H9 (cell line): ENCODE results near the gene ASCL3. TPM values are rescaled to one million over a fixed set of nuclear protein-coding genes. Genes with fewer than 3 reads are reported as not detected.

Experiments used
- DNase-seq: peaks from one replicate; pipeline ENCODE4 v3.0.0-alpha.2; 2017
- H2AFZ ChIP-seq: one replicate; pipeline ENCODE4 v1.6.1; 2013; ENCODE audit warnings: mild to moderate bottlenecking, low read length, control low read depth, moderate library complexity
- H2AK5ac ChIP-seq: 2 replicates; pipeline ENCODE4 v1.6.1; 2013; ENCODE audit warnings: low read length, control low read depth, mixed read lengths; ENCODE audit not compliant: insufficient read length
- H2BK120ac ChIP-seq: one replicate; pipeline ENCODE4 v1.6.1; 2013; ENCODE audit warnings: low read depth, mild to moderate bottlenecking, low read length, control low read depth, inconsistent platforms; ENCODE audit not compliant: poor library complexity, severe bottlenecking
- H2BK12ac ChIP-seq: 2 replicates; pipeline ENCODE4 v1.6.1; 2013; ENCODE audit warnings: low read length, control low read depth, mixed read lengths, low read depth; ENCODE audit not compliant: insufficient read length
- H2BK15ac ChIP-seq: 2 replicates; pipeline ENCODE4 v1.6.1; 2013; ENCODE audit warnings: low read depth, low read length, control low read depth
- H2BK20ac ChIP-seq: one replicate; pipeline ENCODE4 v1.6.1; 2013; ENCODE audit warnings: low read depth, mild to moderate bottlenecking, low read length, control low read depth, inconsistent platforms; ENCODE audit not compliant: poor library complexity, severe bottlenecking
- H2BK5ac ChIP-seq: 2 replicates; pipeline ENCODE4 v1.6.1; 2013; ENCODE audit warnings: low read length, control low read depth, mixed read lengths; ENCODE audit not compliant: insufficient read length
- H3K14ac ChIP-seq: 2 replicates; pipeline ENCODE4 v1.6.1; 2013; ENCODE audit warnings: low read length, control low read depth; ENCODE audit not compliant: insufficient read depth
- H3K18ac ChIP-seq: 2 replicates; pipeline ENCODE4 v1.6.1; 2013; ENCODE audit warnings: low read depth, mild to moderate bottlenecking, mixed read lengths, low read length, control low read depth; ENCODE audit not compliant: insufficient read length
- H3K23ac ChIP-seq: 2 replicates; pipeline ENCODE4 v1.6.1; 2013; ENCODE audit warnings: low read length, control low read depth, mixed read lengths, low read depth; ENCODE audit not compliant: insufficient read length
- H3K23me2 ChIP-seq: 2 replicates; pipeline ENCODE4 v1.6.1; 2013; ENCODE audit warnings: low read depth, mild to moderate bottlenecking, mixed read lengths, low read length, control low read depth; ENCODE audit not compliant: insufficient read length, poor library complexity, severe bottlenecking
- H3K27ac ChIP-seq: 2 replicates; pipeline ENCODE4 v1.5.1; 2013; ENCODE audit warnings: low read length, control low read depth, mixed read lengths, low read depth; ENCODE audit not compliant: insufficient read length
- H3K27me3 ChIP-seq: 2 replicates; pipeline ENCODE4 v1.6.1; 2013; ENCODE audit warnings: low read length, control low read depth, inconsistent platforms; ENCODE audit not compliant: insufficient read depth
- H3K4ac ChIP-seq: 2 replicates; pipeline ENCODE4 v1.6.1; 2013; ENCODE audit warnings: low read depth, mild to moderate bottlenecking, control low read depth, inconsistent platforms, low read length, moderate library complexity
- H3K4me1 ChIP-seq: 2 replicates; pipeline ENCODE4 v1.6.1; 2013; ENCODE audit warnings: low read length, control low read depth, inconsistent platforms; ENCODE audit not compliant: insufficient read depth
- H3K4me2 ChIP-seq: 2 replicates; pipeline ENCODE4 v1.6.1; 2013; ENCODE audit warnings: low read length, control low read depth, mixed read lengths; ENCODE audit not compliant: insufficient read length, insufficient read depth
- H3K56ac ChIP-seq: 2 replicates; pipeline ENCODE4 v1.6.1; 2013; ENCODE audit warnings: low read depth, mild to moderate bottlenecking, mixed read lengths, low read length, control low read depth; ENCODE audit not compliant: insufficient read length
- H3K79me1 ChIP-seq: 2 replicates; pipeline ENCODE4 v1.6.1; 2013; ENCODE audit warnings: low read depth, mild to moderate bottlenecking, moderate library complexity, low read length, control low read depth, inconsistent platforms; ENCODE audit not compliant: insufficient read depth, poor library complexity, severe bottlenecking
- H3K79me2 ChIP-seq: 2 replicates; pipeline ENCODE4 v1.6.1; 2013; ENCODE audit warnings: low read length, control low read depth, inconsistent platforms; ENCODE audit not compliant: insufficient read depth
- H3K9ac ChIP-seq: 2 replicates; pipeline ENCODE4 v1.6.1; 2013; ENCODE audit warnings: low read length, control low read depth, mixed read lengths; ENCODE audit not compliant: insufficient read length; ENCODE audit errors: extremely low read depth
- H3K9me3 ChIP-seq: one replicate; pipeline ENCODE4 v1.6.1; 2013; ENCODE audit warnings: low read depth, low read length, inconsistent platforms; ENCODE audit not compliant: control insufficient read depth
- H3T11ph ChIP-seq: one replicate; pipeline ENCODE4 v1.6.1; 2013; ENCODE audit warnings: mild to moderate bottlenecking, low read length, control low read depth, inconsistent platforms
- H4K20me1 ChIP-seq: one replicate; pipeline ENCODE4 v1.6.1; 2013; ENCODE audit not compliant: control insufficient read depth, insufficient read length, insufficient read depth
- H4K5ac ChIP-seq: 2 replicates; pipeline ENCODE4 v1.6.1; 2013; ENCODE audit warnings: low read depth, mild to moderate bottlenecking, mixed read lengths, low read length, control low read depth; ENCODE audit not compliant: insufficient read length
- H4K8ac ChIP-seq: replicated peaks from 2 replicates; pipeline ENCODE4 v1.6.1; 2013; ENCODE audit warnings: low read length, control low read depth, mixed read lengths, low read depth; ENCODE audit not compliant: insufficient read length
- H4K91ac ChIP-seq: 2 replicates; pipeline ENCODE4 v1.6.1; 2013; ENCODE audit warnings: low read depth, mild to moderate bottlenecking, moderate library complexity, mixed read lengths, low read length, control low read depth; ENCODE audit not compliant: insufficient read length
- H3K27ac Mint-ChIP-seq, 3 experiments: 2 replicates in 2 of 3; 3 replicates in 1 of 3; pipeline ENCODE4 v1.8.0; 2020 to 2021; ENCODE audit warnings: mixed read lengths in 3 of 3, mild to moderate bottlenecking in 1 of 3, moderate library complexity in 1 of 3
- H3K27me3 Mint-ChIP-seq: 2 replicates; pipeline ENCODE4 v1.8.0; 2021; ENCODE audit warnings: low read depth, mild to moderate bottlenecking, moderate library complexity, mixed read lengths
- H3K36me3 Mint-ChIP-seq, 3 experiments: 2 replicates in 2 of 3; 3 replicates in 1 of 3; pipeline ENCODE4 v1.8.0; 2020 to 2021; ENCODE audit warnings: low read depth in 3 of 3, mixed read lengths in 3 of 3; ENCODE audit not compliant: insufficient read depth in 1 of 3
- H3K4me1 Mint-ChIP-seq, 2 experiments: 2 replicates each; pipeline ENCODE4 v1.8.0; 2020; ENCODE audit warnings: mixed read lengths in 2 of 2
- H3K4me3 Mint-ChIP-seq, 2 experiments: 2 replicates in 1 of 2; 3 replicates in 1 of 2; pipeline ENCODE4 v1.8.0; 2020 to 2021; ENCODE audit warnings: mild to moderate bottlenecking in 2 of 2, mixed read lengths in 2 of 2, moderate library complexity in 1 of 2
- H3K9me3 Mint-ChIP-seq, 2 experiments: 2 replicates in 1 of 2; 3 replicates in 1 of 2; pipeline ENCODE4 v1.8.0; 2020; ENCODE audit warnings: mild to moderate bottlenecking in 2 of 2, mixed read lengths in 2 of 2, moderate library complexity in 1 of 2
- WGBS: extraction: QIAGEN DNeasy Blood & Tissue Kit; methylation state at CpG from one replicate; pipeline ENCODE4 v1.1.7; 2013; ENCODE audit warnings: missing lambda C conversion rate, low lambda C conversion rate, mixed read lengths; ENCODE audit not compliant: insufficient read length; ENCODE audit errors: extremely low coverage; 5-methylcytosine and 5-hydroxymethylcytosine counted together
- total RNA-seq: library from RNA; stranded (reverse); gene quantifications from 2 replicates; pipeline ENCODE4 v1.2.1, GENCODE V29; 2021
- TF ChIP-seq, protein P1 (sequence below): fragments of 200-600 bp; sonication (generic); conservative IDR thresholded peaks from 3 replicates; pipeline ENCODE4 v1.8.0; 2021; ENCODE audit warnings: antibody characterized with exemption, mild to moderate bottlenecking

Gene ASCL3
- total RNA-seq, 1 experiment from 2014 or later: not detected

DNA sequence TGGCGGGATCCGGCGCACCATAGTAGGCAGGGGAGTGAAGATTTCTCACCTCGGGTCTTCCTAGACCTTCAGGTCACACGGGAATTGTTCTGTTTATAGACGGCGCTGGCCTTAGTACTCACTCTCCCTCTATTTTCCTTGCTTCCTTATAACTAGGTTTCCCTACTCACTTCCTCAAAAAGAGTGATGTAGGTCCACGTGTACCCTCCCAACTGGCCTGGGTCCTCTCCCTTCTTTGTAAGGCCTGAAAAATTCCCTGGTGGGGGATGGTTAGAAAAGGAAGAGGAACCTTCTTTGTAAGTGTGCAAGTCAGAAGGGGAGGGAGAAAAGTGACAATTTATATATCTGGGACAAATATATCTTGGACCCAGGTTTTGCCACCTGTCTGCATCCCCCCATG lies 24.4 kb upstream of the ASCL3 start:
- no peak overlapping the region for H3K27ac Mint-ChIP-seq
- no peaks in the 10 kb centered on the region for H3K36me3 Mint-ChIP-seq
- no peak overlapping the region for H3K4me3 Mint-ChIP-seq
- Histone ChIP-seq H3K4ac (no peak overlapping the region), H4K20me1 (no peaks in the 10 kb centered on the region), H3K18ac (no peak overlapping the region), H3K79me1 (no peaks in the 10 kb centered on the region), H2AFZ (no peak overlapping the region), H3T11ph (no peak overlapping the region), H2BK5ac (no peak overlapping the region), H4K8ac (no peak overlapping the region), H3K4me2 (no peak overlapping the region), H2BK120ac (no peak overlapping the region), H2BK20ac (no peak overlapping the region), H3K23me2 (peaks cover 7% of the 10 kb centered on the region), H4K5ac (no peak overlapping the region), H3K9me3 (no peaks in the 10 kb centered on the region), H2BK15ac (no peak overlapping the region), H3K79me2 (0 out of 2 replicates have a peak, but pooled peaks cover 1% of the 10 kb centered on the region), H3K27ac (no peak overlapping the region), H3K4me1 (no peaks in the 10 kb centered on the region), H3K23ac (no peak overlapping the region), H3K14ac (no peak overlapping the region), H4K91ac (no peak overlapping the region), H2AK5ac (no peak overlapping the region), H3K56ac (no peak overlapping the region), H3K9ac (no peak overlapping the region), H2BK12ac (no peak overlapping the region), H3K27me3 (no peaks in the 10 kb centered on the region)
- H3K9me3 Mint-ChIP-seq: peaks cover 0 to 2% of the 10 kb centered on the region in 2 experiments; a peak in 1 of 5 replicates
- H3K4me1 Mint-ChIP-seq: peaks cover 9 to 16% of the 10 kb centered on the region in 2 experiments
- no CpG with 5 or more reads among the region's 8 CpGs for WGBS
- DNase-seq: no peak
- no peaks in the 10 kb centered on the region for H3K27me3 Mint-ChIP-seq
- TF ChIP-seq, protein P1, sequence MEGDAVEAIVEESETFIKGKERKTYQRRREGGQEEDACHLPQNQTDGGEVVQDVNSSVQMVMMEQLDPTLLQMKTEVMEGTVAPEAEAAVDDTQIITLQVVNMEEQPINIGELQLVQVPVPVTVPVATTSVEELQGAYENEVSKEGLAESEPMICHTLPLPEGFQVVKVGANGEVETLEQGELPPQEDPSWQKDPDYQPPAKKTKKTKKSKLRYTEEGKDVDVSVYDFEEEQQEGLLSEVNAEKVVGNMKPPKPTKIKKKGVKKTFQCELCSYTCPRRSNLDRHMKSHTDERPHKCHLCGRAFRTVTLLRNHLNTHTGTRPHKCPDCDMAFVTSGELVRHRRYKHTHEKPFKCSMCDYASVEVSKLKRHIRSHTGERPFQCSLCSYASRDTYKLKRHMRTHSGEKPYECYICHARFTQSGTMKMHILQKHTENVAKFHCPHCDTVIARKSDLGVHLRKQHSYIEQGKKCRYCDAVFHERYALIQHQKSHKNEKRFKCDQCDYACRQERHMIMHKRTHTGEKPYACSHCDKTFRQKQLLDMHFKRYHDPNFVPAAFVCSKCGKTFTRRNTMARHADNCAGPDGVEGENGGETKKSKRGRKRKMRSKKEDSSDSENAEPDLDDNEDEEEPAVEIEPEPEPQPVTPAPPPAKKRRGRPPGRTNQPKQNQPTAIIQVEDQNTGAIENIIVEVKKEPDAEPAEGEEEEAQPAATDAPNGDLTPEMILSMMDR: no peak
